GM13977 (cell line): ENCODE measurements around the gene PIK3C2G.
"Not testable (repeated sequence)": the region's sequence is repeated elsewhere in the genome, so short reads cannot be mapped to it uniquely, and the experiment has no call there.

Source experiments
- DNase-seq: peaks from one replicate; pipeline ENCODE4 v3.0.0; 2012; ENCODE audit warnings: low spot score
- CTCF ChIP-seq: IDR thresholded peaks from 2 replicates; pipeline ENCODE4 v1.5.1; 2012; ENCODE audit warnings: mild to moderate bottlenecking, control low read depth; ENCODE audit not compliant: insufficient read depth; ENCODE audit errors: extremely low read depth, missing control alignments
- in situ Hi-C: fragments of 300-500 bp; cut with MboI; formaldehyde crosslinking; loops from one replicate; pipeline ENCODE4 v1.12.0; 2022; ENCODE audit warnings: low sequenced_read_pairs, low pct_unique_long_range_greater_than_20kb, mixed read lengths, inconsistent platforms; ENCODE audit not compliant: unreplicated experiment

PIK3C2G gene

DNA sequence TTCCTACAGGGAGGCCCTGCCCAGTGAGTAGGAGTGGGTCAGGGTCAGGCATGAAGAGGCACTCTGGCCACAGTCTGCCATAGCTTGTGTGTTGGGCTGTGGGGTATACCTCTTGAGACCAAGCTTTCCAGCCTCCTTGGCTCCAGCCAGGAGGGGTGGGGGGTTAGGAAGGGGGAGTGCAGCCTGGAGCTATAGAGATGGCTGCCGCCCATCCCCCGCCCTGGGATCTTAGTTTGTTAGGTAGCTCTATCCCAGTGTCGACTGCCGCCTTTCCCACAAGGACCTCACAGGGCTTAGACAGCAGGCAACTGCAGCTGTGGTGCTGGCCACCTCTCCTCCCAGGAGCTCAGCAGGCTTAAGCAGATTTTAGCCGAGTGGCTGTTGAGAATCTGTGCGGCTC is 260.1 kb downstream of the PIK3C2G start:
- TF ChIP-seq CTCF: no peak
- in situ Hi-C loops: no loop called here
- DNase-seq: no peak

- no peak for DNase-seq
- in situ Hi-C loops: no loop called here
- no peak for TF ChIP-seq CTCF
These were observed 261.5 kb downstream of the PIK3C2G start for GRCh38 chr12:18522806-18523205.

- in situ Hi-C loops, DNase-seq: not testable (repeated sequence)
These were observed 281.2 kb downstream of the PIK3C2G start for GRCh38 chr12:18542497-18542896.

- in situ Hi-C loops: no loop called here
These were observed 285.1 kb downstream of the PIK3C2G start for GRCh38 chr12:18546399-18546798.

DNA sequence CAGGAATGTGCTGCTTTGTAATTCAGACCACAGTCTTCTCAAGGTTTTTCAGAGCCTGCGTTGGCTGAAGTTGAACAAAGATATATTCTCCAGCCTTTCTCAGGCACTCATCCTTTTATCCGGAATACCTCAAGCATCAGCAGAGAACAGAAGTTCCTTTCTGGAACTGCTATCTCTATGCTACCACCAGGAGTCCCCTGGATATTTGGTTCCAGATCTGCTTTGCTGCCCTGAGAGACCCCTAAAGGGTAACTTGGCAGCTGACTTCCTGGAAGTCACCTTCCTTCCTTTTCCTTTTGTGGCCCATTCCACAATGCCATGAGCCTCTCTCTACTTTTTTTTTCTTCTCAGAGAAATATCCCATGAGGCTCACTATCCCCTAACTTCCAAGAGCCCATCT is 288.3 kb downstream of the PIK3C2G start:
- in situ Hi-C loops: no loop called here
- no peak for TF ChIP-seq CTCF
- no peak for DNase-seq

More at GRCh38 chr12:18546399-18546798, 285.1 kb downstream of the PIK3C2G start:
- no peak for TF ChIP-seq CTCF
- DNase-seq: no peak

DNA sequence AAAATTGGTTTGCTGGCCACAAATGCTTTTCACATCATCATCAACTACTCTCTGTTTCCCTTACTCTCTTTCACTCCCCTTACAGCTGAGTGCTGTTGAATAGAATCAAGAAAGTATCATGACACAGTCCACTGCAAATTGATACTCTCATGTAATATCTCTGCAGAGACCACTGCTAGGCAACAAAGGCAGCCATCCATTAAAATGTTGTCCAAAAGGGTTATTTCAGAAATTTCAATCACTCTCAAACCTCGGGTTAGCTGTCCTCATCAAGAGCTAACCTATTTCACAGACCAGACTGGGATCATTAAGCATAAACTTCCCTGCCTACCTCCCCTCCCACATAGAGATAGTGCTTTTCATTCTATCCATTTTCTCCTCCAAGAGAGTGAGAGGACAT is 289.8 kb downstream of the PIK3C2G start:
- in situ Hi-C loops: no loop called here
- DNase-seq: no peak
- TF ChIP-seq CTCF: no peak

GRCh38 chr12:18551701-18552100 is 290.4 kb downstream of the PIK3C2G start:
- in situ Hi-C loops: no loop called here
- no peak for TF ChIP-seq CTCF
- DNase-seq: no peak
